ENCODE measurements around the gene AHDC1. TPM values are rescaled to one million over a fixed set of nuclear protein-coding genes. Genes with fewer than 3 reads are reported as not detected.
A peak's percentile ranks its signal among the peaks of the same experiment; 100 is the strongest.

AHDC1 gene
- polyA plus RNA-seq, 3 donors: 0.16 to 3.3 (median 0.30) TPM

- Mint-ChIP-seq H3K4me3 (peak overlapping the region; percentile 72 to 85), H3K27me3 (ENCODE audit: low read depth in 3 of 3) (peaks cover 16 to 22% (median 19%) of the 10 kb centered on the region in 3 donors), H3K4me1 (peaks cover 83% of the 10 kb centered on the region), H3K36me3 (peaks cover 2 to 7% of the 10 kb centered on the region in 2 donors), H3K9me3 (peaks cover 0 to 3% (median 0%) of the 10 kb centered on the region in 7 donors), H3K27ac (peak overlapping the region; percentile 85 to 91 (median 86))
- TF ChIP-seq CTCF (IDR thresholded peaks at IDR 0.05): no peak
- peak overlapping the region; percentile 62 for H3K9ac ChIP-seq (ENCODE audit: insufficient read depth, low read length, poor library complexity, severe bottlenecking)
- WGBS (ENCODE audit: insufficient coverage): 23% methylated on average over 7 of the region's 16 CpGs
- H3K4me3 ChIP-seq (replicated peaks in 1 of 3; ENCODE audit: low read depth in 2 of 3, low read length in 3 of 3): peak overlapping the region; percentile 28 to 80 (median 34)
- H3K4me2 ChIP-seq (replicated peaks; ENCODE audit: extremely low read depth, low read length, poor library complexity, severe bottlenecking): peak overlapping the region; percentile 97
- intact Hi-C loops (cut with micrococcal nuclease): no loop called here
- H3K4me1 ChIP-seq (ENCODE audit: control insufficient read depth in 1 of 2, insufficient read depth in 2 of 2, low read length in 2 of 2): peaks cover 80 to 87% of the 10 kb centered on the region in 2 donors
- peak; percentile 55 to 65 (median 62) for DNase-seq
- peak overlapping the region; percentile 67 to 86 for H3K27ac ChIP-seq (ENCODE audit: low read depth in 1 of 2, low read length in 2 of 2)
- peaks cover 15% of the 10 kb centered on the region for H3K79me2 ChIP-seq (ENCODE audit: insufficient read depth, low read length)
- H3K36me3 ChIP-seq (replicated peaks in 1 of 2; ENCODE audit: control insufficient read depth in 1 of 2, insufficient read depth in 2 of 2, low read length in 2 of 2): no peaks in the 10 kb centered on the region
- no peaks in the 10 kb centered on the region for H3K9me3 ChIP-seq (replicated peaks in 1 of 2; ENCODE audit: control insufficient read depth in 1 of 2, insufficient read depth in 1 of 2, low read length in 2 of 2)
- peaks cover 0 to 8% of the 10 kb centered on the region in 2 donors for H3K27me3 ChIP-seq (ENCODE audit: control insufficient read depth in 2 of 2, insufficient read depth in 2 of 2, low read length in 2 of 2)
- peak overlapping the region; percentile 80 for H2AFZ ChIP-seq (ENCODE audit: insufficient read depth, low read depth, low read length, poor library complexity, severe bottlenecking)
- H4K20me1 ChIP-seq (ENCODE audit: insufficient read depth, low read length): no peaks in the 10 kb centered on the region
These were observed 78.4 kb downstream of the AHDC1 start for GRCh38 chr1:27525296-27526272.

- H3K4me3 Mint-ChIP-seq: no peak overlapping the region
- peak; percentile 15 for TF ChIP-seq CTCF (IDR thresholded peaks at IDR 0.05)
These were observed 80.5 kb downstream of the AHDC1 start for GRCh38 chr1:27523337-27524020.

More at GRCh38 chr1:27523337-27524020, 80.5 kb downstream of the AHDC1 start:
- Histone ChIP-seq H3K27me3 (ENCODE audit: control insufficient read depth in 2 of 2, insufficient read depth in 2 of 2, low read length in 2 of 2) (peaks cover 0 to 4% of the 10 kb centered on the region in 2 donors), H3K4me2 (replicated peaks; ENCODE audit: extremely low read depth, low read length, poor library complexity, severe bottlenecking) (no peak overlapping the region), H2AFZ (ENCODE audit: insufficient read depth, low read depth, low read length, poor library complexity, severe bottlenecking) (peak overlapping the region; percentile 46), H3K27ac (ENCODE audit: low read depth in 1 of 2, low read length in 2 of 2) (no peak overlapping the region), H3K9ac (ENCODE audit: insufficient read depth, low read length, poor library complexity, severe bottlenecking) (peak overlapping the region; percentile 25), H3K4me1 (ENCODE audit: control insufficient read depth in 1 of 2, insufficient read depth in 2 of 2, low read length in 2 of 2) (peaks cover 74 to 79% of the 10 kb centered on the region in 2 donors), H3K9me3 (replicated peaks in 1 of 2; ENCODE audit: control insufficient read depth in 1 of 2, insufficient read depth in 1 of 2, low read length in 2 of 2) (no peaks in the 10 kb centered on the region), H4K20me1 (ENCODE audit: insufficient read depth, low read length) (no peaks in the 10 kb centered on the region), H3K4me3 (replicated peaks in 1 of 3; ENCODE audit: low read depth in 2 of 3, low read length in 3 of 3) (no peak overlapping the region), H3K36me3 (replicated peaks in 1 of 2; ENCODE audit: control insufficient read depth in 1 of 2, insufficient read depth in 2 of 2, low read length in 2 of 2) (no peaks in the 10 kb centered on the region), H3K79me2 (ENCODE audit: insufficient read depth, low read length) (peaks cover 15% of the 10 kb centered on the region)
- Mint-ChIP-seq H3K9me3 (peaks cover 0 to 2% (median 0%) of the 10 kb centered on the region in 7 donors), H3K27ac (peak overlapping the region in 1 of 7 donors; percentile 84), H3K27me3 (ENCODE audit: low read depth in 3 of 3) (peaks cover 4 to 17% (median 11%) of the 10 kb centered on the region in 3 donors), H3K4me1 (peaks cover 74% of the 10 kb centered on the region), H3K36me3 (peaks cover 2% of the 10 kb centered on the region in 2 donors)
- WGBS (ENCODE audit: insufficient coverage): 74% methylated on average over 4 of the region's 8 CpGs
- DNase-seq: no peak
- intact Hi-C loops (cut with micrococcal nuclease): no loop called here

All from CD14-positive monocyte (primary cell).